GM15510 (cell line): Measurements from ENCODE around the gene MBD5.

Experiments
- POLR2A ChIP-seq: IDR thresholded peaks from 3 replicates; pipeline ENCODE4 v1.6.1; 2011; ENCODE audit warnings: borderline replicate concordance; ENCODE audit not compliant: insufficient read length; ENCODE audit errors: extremely low read depth

The MBD5 gene

GRCh38 chr2:148362144-148362796 lies 341.4 kb downstream of the MBD5 start:
- no peak for TF ChIP-seq POLR2A

GRCh38 chr2:148375214-148375613 lies 354.3 kb downstream of the MBD5 start:
- TF ChIP-seq POLR2A = no peak

- no peak for TF ChIP-seq POLR2A
Observed at GRCh38 chr2:148391324-148391723, 370.4 kb downstream of the MBD5 start.

GRCh38 chr2:148402786-148403185 lies 381.9 kb downstream of the MBD5 start:
- no peak for TF ChIP-seq POLR2A

- no peak for TF ChIP-seq POLR2A
Observed at GRCh38 chr2:148410899-148411298, 390.0 kb downstream of the MBD5 start.

- no peak for TF ChIP-seq POLR2A
Observed at GRCh38 chr2:148416248-148416647, 395.4 kb downstream of the MBD5 start.

GRCh38 chr2:148430101-148430500 lies 409.2 kb downstream of the MBD5 start:
- no peak for TF ChIP-seq POLR2A

- no peak for TF ChIP-seq POLR2A
Observed at GRCh38 chr2:148447877-148448276, 427.0 kb downstream of the MBD5 start.

- TF ChIP-seq POLR2A = no peak
Observed at GRCh38 chr2:148450531-148450930, 429.6 kb downstream of the MBD5 start.

GRCh38 chr2:148451046-148451445 lies 430.2 kb downstream of the MBD5 start:
- TF ChIP-seq POLR2A = no peak

- TF ChIP-seq POLR2A = no peak
Observed at GRCh38 chr2:148455791-148456190, 434.9 kb downstream of the MBD5 start.

- no peak for TF ChIP-seq POLR2A
Observed at GRCh38 chr2:148458171-148458570, 437.3 kb downstream of the MBD5 start.

GRCh38 chr2:148459377-148459778 lies 438.5 kb downstream of the MBD5 start:
- TF ChIP-seq POLR2A = no peak

- TF ChIP-seq POLR2A = no peak
Observed at GRCh38 chr2:148461876-148462275, 441.0 kb downstream of the MBD5 start.

GRCh38 chr2:148475626-148476025 lies 454.7 kb downstream of the MBD5 start:
- TF ChIP-seq POLR2A = no peak

- no peak for TF ChIP-seq POLR2A
Observed at GRCh38 chr2:148479398-148479797, 458.5 kb downstream of the MBD5 start.

GRCh38 chr2:148483665-148484064 lies 462.8 kb downstream of the MBD5 start:
- no peak for TF ChIP-seq POLR2A
